ENCODE results near the gene APOBEC2. TPM values are rescaled to one million over a fixed set of nuclear protein-coding genes. Genes with fewer than 3 reads are reported as not detected.

The APOBEC2 gene
- total and polyA plus RNA-seq, 9 of the 15 experiments (the other 6 are each of a cell fraction or from before 2014, with no cell fraction given) = 0.25 to 1.6 TPM; not detected in 7

GRCh38 chr6:41066867-41067304 is 13.9 kb downstream of the APOBEC2 start (continued):
- TF ChIP-seq MYBL2 (IDR thresholded peaks at IDR 0.05; ENCODE audit: low read depth) (no peak), MYBL2 (CRISPR knock-in tag; IDR thresholded peaks at IDR 0.05; ENCODE audit: borderline replicate concordance) (no peak), SNAPC5 (CRISPR knock-in tag; IDR thresholded peaks at IDR 0.05) (no peak), DEAF1 (CRISPR knock-in tag; IDR thresholded peaks at IDR 0.05) (peak; percentile 74), RCOR1 (IDR thresholded peaks at IDR 0.05; ENCODE audit: borderline replicate concordance in 1 of 2, low read depth in 2 of 2, low read length in 2 of 2) (0 out of 4 replicates have a peak, but pooled peaks of 1 of the 2 experiments have one; percentile 31), CBX1 (IDR thresholded peaks at IDR 0.05; ENCODE audit: low read depth) (no peak), ARID3B (CRISPR knock-in tag; IDR thresholded peaks at IDR 0.05; ENCODE audit: borderline replicate concordance) (no peak), ZNF165 (CRISPR knock-in tag; IDR thresholded peaks at IDR 0.05; ENCODE audit: borderline replicate concordance) (no peak), FOXM1 (IDR thresholded peaks at IDR 0.05; ENCODE audit: low read depth) (no peak), FOXM1 (CRISPR knock-in tag; IDR thresholded peaks at IDR 0.05; ENCODE audit: low read depth) (no peak), RBM39 (optimal IDR thresholded peaks at IDR 0.05; ENCODE audit: low read depth, low read length) (no peak), MAFG (tag; conservative IDR thresholded peaks at IDR 0.05) (no peak), REST (IDR thresholded peaks at IDR 0.05; ENCODE audit: borderline replicate concordance) (peak; percentile 37; the same call in 1 of the 2 replicates), REST (CRISPR knock-in tag; IDR thresholded peaks at IDR 0.05; ENCODE audit: low read depth) (no peak), FUS (optimal IDR thresholded peaks at IDR 0.05; ENCODE audit: low read depth, low read length) (no peak), TCF15 (CRISPR knock-in tag; IDR thresholded peaks at IDR 0.05) (no peak), POLR2H (tag; IDR thresholded peaks at IDR 0.05; ENCODE audit: low read depth) (no peak)

Measured in K562 (cell line).